ENCODE data around the gene STN1. TPM values are rescaled to one million over a fixed set of nuclear protein-coding genes. Genes with fewer than 3 reads are reported as not detected.
A peak's percentile ranks its signal among the peaks of the same experiment; 100 is the strongest.

The STN1 gene
- polyA plus RNA-seq, 2 donors: 41.1 to 70.8 TPM

- WGBS, 2 donors: 81 to 85% methylated on average over 3 of the region's 3 CpGs
- no peaks in the 10 kb centered on the region for H3K4me1 ChIP-seq (ENCODE audit: control insufficient read depth in 2 of 2, insufficient read depth in 2 of 2, low read length in 1 of 2)
These were observed 30.0 kb upstream of the STN1 start for GRCh38 chr10:103947799-103948516.

DNA sequence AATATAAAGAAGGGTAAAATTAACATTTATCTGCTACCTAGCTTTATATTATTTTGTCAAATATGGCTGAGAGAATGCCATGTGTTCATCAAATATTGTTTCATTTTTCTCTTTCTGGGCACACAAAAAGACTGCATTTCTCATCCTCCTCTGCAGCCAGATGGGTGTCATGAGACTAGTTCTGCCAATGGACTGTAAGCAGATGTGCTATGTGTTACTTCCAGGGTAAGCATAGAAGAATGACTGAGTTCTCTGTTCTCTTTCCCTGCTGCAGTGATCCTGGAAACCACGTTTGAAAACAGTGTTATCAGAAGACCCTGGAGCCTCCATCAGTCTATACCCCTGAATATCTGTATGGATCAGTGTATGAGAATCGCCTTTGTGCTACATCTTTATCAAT, 24.9 kb upstream of the STN1 start:
- Histone ChIP-seq H3K27ac (ENCODE audit: low read depth in 2 of 2, low read length in 1 of 2) (no peak overlapping the region), H3K36me3 (ENCODE audit: control insufficient read depth in 2 of 2, insufficient read depth in 2 of 2, low read length in 1 of 2) (no peaks in the 10 kb centered on the region), H3K27me3 (ENCODE audit: control insufficient read depth in 1 of 2, insufficient read depth in 2 of 2, low read length in 2 of 2) (no peaks in the 10 kb centered on the region), H3K9me3 (ENCODE audit: control insufficient read depth in 2 of 2, insufficient read depth in 1 of 2, low read depth in 1 of 2, low read length in 1 of 2) (no peaks in the 10 kb centered on the region), H3K4me1 (ENCODE audit: control insufficient read depth in 2 of 2, insufficient read depth in 2 of 2, low read length in 1 of 2) (no peaks in the 10 kb centered on the region), H3K4me3 (ENCODE audit: low read depth in 1 of 2, low read length in 2 of 2) (no peak overlapping the region)
- WGBS, 2 donors: 74 to 81% methylated on average over 2 of the region's 2 CpGs

More at GRCh38 chr10:103947799-103948516, 30.0 kb upstream of the STN1 start:
- no peaks in the 10 kb centered on the region for H3K36me3 ChIP-seq (ENCODE audit: control insufficient read depth in 2 of 2, insufficient read depth in 2 of 2, low read length in 1 of 2)
- H3K9me3 ChIP-seq (ENCODE audit: control insufficient read depth in 2 of 2, insufficient read depth in 1 of 2, low read depth in 1 of 2, low read length in 1 of 2): no peaks in the 10 kb centered on the region
- no peak overlapping the region for H3K27ac ChIP-seq (ENCODE audit: low read depth in 2 of 2, low read length in 1 of 2)
- no peak overlapping the region for H3K4me3 ChIP-seq (ENCODE audit: low read depth in 1 of 2, low read length in 2 of 2)
- H3K27me3 ChIP-seq (ENCODE audit: control insufficient read depth in 1 of 2, insufficient read depth in 2 of 2, low read length in 2 of 2): no peaks in the 10 kb centered on the region

DNA sequence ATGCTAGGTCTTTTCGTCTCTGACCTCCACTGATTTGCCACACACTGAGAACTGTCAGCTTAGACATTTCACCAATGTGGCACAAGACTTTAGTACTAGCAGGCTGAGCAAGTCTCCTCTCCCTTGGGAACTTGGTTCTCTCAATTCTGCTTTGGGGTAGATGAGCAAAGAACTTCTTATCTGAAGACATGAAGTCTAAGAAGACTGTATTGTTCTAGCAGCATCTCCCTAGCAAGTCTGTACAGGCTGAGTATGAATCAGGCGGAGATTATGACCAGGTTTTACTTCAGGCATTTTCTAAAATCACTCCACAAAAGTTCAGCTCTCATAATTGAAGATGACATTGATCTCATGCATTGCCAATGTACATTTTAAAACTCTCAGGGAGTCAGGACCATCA, 23.8 kb upstream of the STN1 start:
- Histone ChIP-seq H3K36me3 (ENCODE audit: control insufficient read depth in 2 of 2, insufficient read depth in 2 of 2, low read length in 1 of 2) (no peaks in the 10 kb centered on the region), H3K4me1 (ENCODE audit: control insufficient read depth in 2 of 2, insufficient read depth in 2 of 2, low read length in 1 of 2) (no peaks in the 10 kb centered on the region), H3K27ac (ENCODE audit: low read depth in 2 of 2, low read length in 1 of 2) (peak overlapping the region; percentile 40 to 53), H3K27me3 (ENCODE audit: control insufficient read depth in 1 of 2, insufficient read depth in 2 of 2, low read length in 2 of 2) (no peaks in the 10 kb centered on the region), H3K4me3 (ENCODE audit: low read depth in 1 of 2, low read length in 2 of 2) (no peak overlapping the region), H3K9me3 (ENCODE audit: control insufficient read depth in 2 of 2, insufficient read depth in 1 of 2, low read depth in 1 of 2, low read length in 1 of 2) (no peaks in the 10 kb centered on the region)
- WGBS, 2 donors: 59 to 64% methylated on average over 2 of the region's 2 CpGs

GRCh38 chr10:103939522-103939921, 21.5 kb upstream of the STN1 start:
- no peaks in the 10 kb centered on the region for H3K9me3 ChIP-seq (ENCODE audit: control insufficient read depth in 2 of 2, insufficient read depth in 1 of 2, low read depth in 1 of 2, low read length in 1 of 2)
- no peaks in the 10 kb centered on the region for H3K4me1 ChIP-seq (ENCODE audit: control insufficient read depth in 2 of 2, insufficient read depth in 2 of 2, low read length in 1 of 2)
- H3K27ac ChIP-seq (ENCODE audit: low read depth in 2 of 2, low read length in 1 of 2): no peak overlapping the region
- H3K36me3 ChIP-seq (ENCODE audit: control insufficient read depth in 2 of 2, insufficient read depth in 2 of 2, low read length in 1 of 2): no peaks in the 10 kb centered on the region
- no peaks in the 10 kb centered on the region for H3K27me3 ChIP-seq (ENCODE audit: control insufficient read depth in 1 of 2, insufficient read depth in 2 of 2, low read length in 2 of 2)
- H3K4me3 ChIP-seq (ENCODE audit: low read depth in 1 of 2, low read length in 2 of 2): no peak overlapping the region

DNA sequence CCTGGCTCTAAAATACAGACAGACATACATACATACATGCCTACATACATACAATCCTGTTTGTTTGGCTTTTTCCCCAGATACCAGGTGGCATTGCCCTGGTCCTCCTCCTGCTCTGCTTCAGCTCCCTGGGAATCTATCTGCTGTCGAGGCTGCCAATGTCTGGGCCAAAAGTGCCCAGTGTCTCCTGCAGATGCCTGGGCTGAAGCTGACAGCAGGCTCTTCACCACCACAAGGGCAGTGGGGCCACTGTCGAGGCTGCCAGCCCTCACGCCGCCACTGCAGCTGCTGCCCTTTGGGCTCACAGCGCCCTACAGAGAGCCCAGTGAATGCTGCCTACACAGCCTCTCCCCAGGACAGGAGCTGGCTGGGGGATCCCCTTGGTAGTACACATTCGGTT, 18.0 kb upstream of the STN1 start:
- no peaks in the 10 kb centered on the region for H3K4me1 ChIP-seq (ENCODE audit: control insufficient read depth in 2 of 2, insufficient read depth in 2 of 2, low read length in 1 of 2)
- no peaks in the 10 kb centered on the region for H3K9me3 ChIP-seq (ENCODE audit: control insufficient read depth in 2 of 2, insufficient read depth in 1 of 2, low read depth in 1 of 2, low read length in 1 of 2)
- no peaks in the 10 kb centered on the region for H3K27me3 ChIP-seq (ENCODE audit: control insufficient read depth in 1 of 2, insufficient read depth in 2 of 2, low read length in 2 of 2)
- no peak overlapping the region for H3K4me3 ChIP-seq (ENCODE audit: low read depth in 1 of 2, low read length in 2 of 2)
- no peak overlapping the region for H3K27ac ChIP-seq (ENCODE audit: low read depth in 2 of 2, low read length in 1 of 2)
- WGBS, 2 donors: 73 to 80% methylated on average over 6 of the region's 6 CpGs
- H3K36me3 ChIP-seq (ENCODE audit: control insufficient read depth in 2 of 2, insufficient read depth in 2 of 2, low read length in 1 of 2): no peaks in the 10 kb centered on the region

DNA sequence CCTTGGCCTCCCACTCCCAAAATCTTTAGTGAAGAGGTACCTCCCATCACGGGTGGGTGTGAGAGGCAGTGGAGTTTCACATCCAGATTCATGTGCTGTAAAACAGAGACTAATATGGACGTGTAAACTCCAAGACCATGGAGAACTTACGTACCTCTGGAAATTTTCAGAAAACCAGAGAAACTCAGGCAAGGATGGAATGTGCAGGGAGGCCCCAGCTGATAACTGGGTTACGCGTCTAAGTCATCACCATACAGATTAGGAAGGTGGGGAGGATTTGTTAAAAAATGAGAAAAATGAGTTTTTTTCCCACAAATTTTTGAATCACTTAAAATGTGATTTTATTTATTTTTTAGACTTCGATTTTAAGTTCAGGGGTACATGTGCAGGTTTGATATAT, 16.3 kb upstream of the STN1 start:
- Histone ChIP-seq H3K9me3 (ENCODE audit: control insufficient read depth in 2 of 2, insufficient read depth in 1 of 2, low read depth in 1 of 2, low read length in 1 of 2) (no peaks in the 10 kb centered on the region), H3K27me3 (ENCODE audit: control insufficient read depth in 1 of 2, insufficient read depth in 2 of 2, low read length in 2 of 2) (no peaks in the 10 kb centered on the region), H3K4me1 (ENCODE audit: control insufficient read depth in 2 of 2, insufficient read depth in 2 of 2, low read length in 1 of 2) (no peaks in the 10 kb centered on the region), H3K36me3 (ENCODE audit: control insufficient read depth in 2 of 2, insufficient read depth in 2 of 2, low read length in 1 of 2) (no peaks in the 10 kb centered on the region), H3K4me3 (ENCODE audit: low read depth in 1 of 2, low read length in 2 of 2) (no peak overlapping the region), H3K27ac (ENCODE audit: low read depth in 2 of 2, low read length in 1 of 2) (no peak overlapping the region)
- 93 to 94% methylated on average over 6 of the region's 6 CpGs for WGBS, 2 donors

- Histone ChIP-seq H3K36me3 (ENCODE audit: control insufficient read depth in 2 of 2, insufficient read depth in 2 of 2, low read length in 1 of 2) (no peaks in the 10 kb centered on the region), H3K9me3 (ENCODE audit: control insufficient read depth in 2 of 2, insufficient read depth in 1 of 2, low read depth in 1 of 2, low read length in 1 of 2) (no peaks in the 10 kb centered on the region), H3K27me3 (ENCODE audit: control insufficient read depth in 1 of 2, insufficient read depth in 2 of 2, low read length in 2 of 2) (no peaks in the 10 kb centered on the region), H3K4me3 (ENCODE audit: low read depth in 1 of 2, low read length in 2 of 2) (no peak overlapping the region), H3K4me1 (ENCODE audit: control insufficient read depth in 2 of 2, insufficient read depth in 2 of 2, low read length in 1 of 2) (no peaks in the 10 kb centered on the region), H3K27ac (ENCODE audit: low read depth in 2 of 2, low read length in 1 of 2) (no peak overlapping the region)
- 37 to 53% methylated on average over 4 of the region's 4 CpGs for WGBS, 2 donors
These were observed 15.7 kb upstream of the STN1 start for GRCh38 chr10:103933557-103934121.

- no peaks in the 10 kb centered on the region for H3K27me3 ChIP-seq (ENCODE audit: control insufficient read depth in 1 of 2, insufficient read depth in 2 of 2, low read length in 2 of 2)
- H3K4me3 ChIP-seq (ENCODE audit: low read depth in 1 of 2, low read length in 2 of 2): no peak overlapping the region
- H3K36me3 ChIP-seq (ENCODE audit: control insufficient read depth in 2 of 2, insufficient read depth in 2 of 2, low read length in 1 of 2): no peaks in the 10 kb centered on the region
- no peaks in the 10 kb centered on the region for H3K4me1 ChIP-seq (ENCODE audit: control insufficient read depth in 2 of 2, insufficient read depth in 2 of 2, low read length in 1 of 2)
- H3K27ac ChIP-seq (ENCODE audit: low read depth in 2 of 2, low read length in 1 of 2): no peak overlapping the region
- 77 to 85% methylated on average over 3 of the region's 3 CpGs for WGBS, 2 donors
- no peaks in the 10 kb centered on the region for H3K9me3 ChIP-seq (ENCODE audit: control insufficient read depth in 2 of 2, insufficient read depth in 1 of 2, low read depth in 1 of 2, low read length in 1 of 2)
These were observed 15.0 kb upstream of the STN1 start for GRCh38 chr10:103932971-103933370.

GRCh38 chr10:103932271-103932670, 14.3 kb upstream of the STN1 start:
- no peaks in the 10 kb centered on the region for H3K9me3 ChIP-seq (ENCODE audit: control insufficient read depth in 2 of 2, insufficient read depth in 1 of 2, low read depth in 1 of 2, low read length in 1 of 2)
- H3K27ac ChIP-seq (ENCODE audit: low read depth in 2 of 2, low read length in 1 of 2): no peak overlapping the region
- H3K4me1 ChIP-seq (ENCODE audit: control insufficient read depth in 2 of 2, insufficient read depth in 2 of 2, low read length in 1 of 2): no peaks in the 10 kb centered on the region
- no peaks in the 10 kb centered on the region for H3K27me3 ChIP-seq (ENCODE audit: control insufficient read depth in 1 of 2, insufficient read depth in 2 of 2, low read length in 2 of 2)
- no peaks in the 10 kb centered on the region for H3K36me3 ChIP-seq (ENCODE audit: control insufficient read depth in 2 of 2, insufficient read depth in 2 of 2, low read length in 1 of 2)
- no peak overlapping the region for H3K4me3 ChIP-seq (ENCODE audit: low read depth in 1 of 2, low read length in 2 of 2)
- WGBS, 2 donors: 97% methylated on average over 7 of the region's 7 CpGs

- H3K27ac ChIP-seq (ENCODE audit: low read depth in 2 of 2, low read length in 1 of 2): no peak overlapping the region
- H3K27me3 ChIP-seq (ENCODE audit: control insufficient read depth in 1 of 2, insufficient read depth in 2 of 2, low read length in 2 of 2): no peaks in the 10 kb centered on the region
- no peaks in the 10 kb centered on the region for H3K4me1 ChIP-seq (ENCODE audit: control insufficient read depth in 2 of 2, insufficient read depth in 2 of 2, low read length in 1 of 2)
- WGBS, 2 donors: 96 to 97% methylated on average over 2 of the region's 2 CpGs
- H3K9me3 ChIP-seq (ENCODE audit: control insufficient read depth in 2 of 2, insufficient read depth in 1 of 2, low read depth in 1 of 2, low read length in 1 of 2): no peaks in the 10 kb centered on the region
- H3K4me3 ChIP-seq (ENCODE audit: low read depth in 1 of 2, low read length in 2 of 2): no peak overlapping the region
- H3K36me3 ChIP-seq (ENCODE audit: control insufficient read depth in 2 of 2, insufficient read depth in 2 of 2, low read length in 1 of 2): no peaks in the 10 kb centered on the region
These were observed 13.6 kb upstream of the STN1 start for GRCh38 chr10:103931603-103932002.

Data from esophagus (tissue), 2 donors.